ENCODE results near the gene UBXN11.

DNA sequence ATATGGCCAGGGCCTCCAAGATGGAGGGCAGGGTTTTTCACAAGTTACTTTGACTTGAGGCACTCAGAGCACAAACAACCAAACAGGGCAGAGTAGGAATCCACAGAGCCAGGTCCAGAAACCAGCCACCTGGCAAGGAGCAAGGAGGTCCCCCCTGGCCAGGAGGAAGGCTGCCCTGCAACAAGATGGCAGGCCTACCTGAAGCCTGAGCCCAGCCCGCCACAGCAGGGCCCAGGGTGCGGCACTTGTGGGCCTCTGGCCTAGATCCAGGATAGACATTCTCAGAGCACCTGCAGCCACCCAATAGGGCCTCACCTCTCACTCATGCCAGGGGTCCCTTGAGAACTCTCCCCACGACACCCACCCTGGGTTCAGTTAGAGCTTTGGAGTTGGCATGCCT lies 15.0 kb downstream of the UBXN11 start:
- TF ChIP-seq, protein P1, sequence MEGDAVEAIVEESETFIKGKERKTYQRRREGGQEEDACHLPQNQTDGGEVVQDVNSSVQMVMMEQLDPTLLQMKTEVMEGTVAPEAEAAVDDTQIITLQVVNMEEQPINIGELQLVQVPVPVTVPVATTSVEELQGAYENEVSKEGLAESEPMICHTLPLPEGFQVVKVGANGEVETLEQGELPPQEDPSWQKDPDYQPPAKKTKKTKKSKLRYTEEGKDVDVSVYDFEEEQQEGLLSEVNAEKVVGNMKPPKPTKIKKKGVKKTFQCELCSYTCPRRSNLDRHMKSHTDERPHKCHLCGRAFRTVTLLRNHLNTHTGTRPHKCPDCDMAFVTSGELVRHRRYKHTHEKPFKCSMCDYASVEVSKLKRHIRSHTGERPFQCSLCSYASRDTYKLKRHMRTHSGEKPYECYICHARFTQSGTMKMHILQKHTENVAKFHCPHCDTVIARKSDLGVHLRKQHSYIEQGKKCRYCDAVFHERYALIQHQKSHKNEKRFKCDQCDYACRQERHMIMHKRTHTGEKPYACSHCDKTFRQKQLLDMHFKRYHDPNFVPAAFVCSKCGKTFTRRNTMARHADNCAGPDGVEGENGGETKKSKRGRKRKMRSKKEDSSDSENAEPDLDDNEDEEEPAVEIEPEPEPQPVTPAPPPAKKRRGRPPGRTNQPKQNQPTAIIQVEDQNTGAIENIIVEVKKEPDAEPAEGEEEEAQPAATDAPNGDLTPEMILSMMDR (IDR thresholded peaks at IDR 0.05), result no peak
- TF ChIP-seq EP300 (IDR thresholded peaks at IDR 0.05), result no peak
- TF ChIP-seq POLR2A (IDR thresholded peaks at IDR 0.05), result no peak

Measured in tibial nerve (tissue), 4 donors.